Activated T-cell treated with anti-CD3 and anti-CD28 coated beads, Interleukin-2, amount 50 U/mL, for 1 hour (primary cell): Measurements from ENCODE around the gene NIPAL4.

ENCODE experiments used
- DNase-seq: peaks from one replicate; pipeline ENCODE4 v3.0.0-alpha.2; 2020

The NIPAL4 gene

DNA sequence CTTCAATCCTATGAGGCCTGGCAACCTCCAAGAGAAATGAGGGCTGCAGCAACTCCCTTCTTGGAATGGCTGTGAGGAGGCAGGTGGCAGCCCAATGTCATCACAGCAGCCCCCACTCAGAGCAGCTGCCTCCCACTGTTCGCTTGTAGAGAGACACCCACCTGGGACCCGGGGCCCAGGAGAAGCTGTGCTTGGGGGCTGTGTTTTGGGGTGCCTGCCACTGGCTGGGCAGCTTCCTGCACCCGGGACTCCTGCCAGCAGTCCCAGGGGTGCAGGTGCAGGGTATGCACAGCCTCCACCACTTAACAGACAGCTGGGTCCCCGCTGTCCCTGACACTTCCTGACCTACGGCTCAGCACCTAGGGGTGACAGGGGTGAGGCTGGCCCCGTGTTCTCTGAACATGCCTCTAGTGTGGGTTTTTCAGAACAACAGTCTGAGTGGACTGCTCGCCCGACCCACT is 26.2 kb downstream of the NIPAL4 start:
- no peak for DNase-seq

DNA sequence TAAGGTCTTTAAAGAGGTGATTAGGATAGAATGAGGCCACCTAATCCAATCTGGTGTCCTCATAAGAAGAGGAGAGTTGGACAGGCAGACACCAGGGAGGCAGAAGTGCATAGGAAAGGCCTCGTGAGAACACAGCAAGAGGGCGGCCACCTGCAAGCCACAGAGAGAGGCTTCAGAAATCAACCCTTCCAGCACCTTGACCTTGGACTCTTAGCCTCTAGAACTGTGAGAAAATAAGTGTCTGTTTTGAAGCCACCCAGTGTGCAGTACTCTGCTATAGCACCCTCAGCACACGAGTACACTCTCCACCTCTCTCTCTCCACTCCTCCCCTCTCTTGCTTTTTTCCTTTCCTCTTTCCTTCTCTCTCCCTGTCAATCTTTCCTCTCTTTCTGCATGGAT is 26.8 kb downstream of the NIPAL4 start:
- no peak for DNase-seq

DNA sequence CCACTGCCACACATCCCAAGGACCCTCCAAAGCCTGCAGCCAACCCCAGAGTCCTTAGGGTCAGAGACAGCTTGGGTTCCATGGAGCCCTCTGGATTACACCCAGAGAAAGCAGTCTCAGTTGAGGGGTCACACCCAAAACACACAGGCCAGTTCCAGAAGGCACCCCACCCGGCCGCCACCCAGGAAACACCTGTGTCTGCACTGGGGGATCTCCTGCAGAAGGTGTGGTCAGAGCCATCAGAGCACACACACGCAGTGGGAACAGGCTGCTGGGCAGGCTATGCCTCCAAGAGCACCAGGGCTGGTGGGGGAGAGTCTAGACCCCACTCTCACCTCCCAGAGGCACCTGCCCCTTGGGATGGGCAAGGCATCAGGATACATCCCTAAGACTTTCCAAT is 27.3 kb downstream of the NIPAL4 start:
- no peak for DNase-seq

DNA sequence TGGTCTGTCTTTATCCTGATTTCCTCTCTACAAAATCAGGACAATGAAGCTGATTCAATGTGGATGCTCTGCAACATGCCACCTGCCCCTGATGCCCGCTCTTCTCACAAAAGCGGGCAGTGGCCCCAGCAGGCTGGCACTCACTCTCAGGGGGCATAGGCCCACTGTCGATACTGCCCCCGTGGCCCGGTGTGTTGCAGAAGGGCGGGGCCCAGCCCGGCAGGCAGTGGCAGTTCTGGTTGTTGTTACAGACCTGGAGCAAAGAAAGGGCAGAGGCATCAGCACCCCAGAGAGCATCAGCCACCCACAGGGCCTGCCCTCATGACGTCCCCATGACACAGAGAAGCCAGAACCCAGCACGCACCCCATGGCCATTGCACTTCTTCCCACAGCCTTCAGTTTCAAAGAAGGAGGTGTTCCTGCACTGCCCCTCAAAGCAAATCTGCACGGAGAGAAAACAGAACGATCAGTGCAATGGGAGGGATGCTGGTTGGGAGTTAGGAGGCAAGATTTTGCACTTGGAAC is 31.5 kb downstream of the NIPAL4 start:
- no peak for DNase-seq

DNA sequence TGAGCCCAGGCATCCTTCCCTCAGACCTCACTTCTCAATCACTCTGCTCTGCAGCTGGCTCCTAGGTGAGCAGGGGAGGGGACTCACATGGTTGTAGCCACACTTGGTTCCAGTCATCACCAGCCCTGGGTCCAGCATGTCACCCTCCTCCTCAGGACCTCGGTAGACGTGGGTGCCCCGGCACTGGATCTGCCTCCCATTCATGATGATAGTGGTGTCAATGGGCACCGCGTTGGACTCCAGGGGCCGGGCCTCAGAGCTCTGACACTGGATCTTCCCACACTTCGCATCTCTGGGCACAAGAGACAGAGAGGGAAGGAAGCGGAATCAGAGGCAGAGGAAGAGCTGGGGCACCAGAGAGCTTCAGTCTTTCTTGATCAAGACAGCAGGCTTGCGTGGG is 32.9 kb downstream of the NIPAL4 start:
- no peak for DNase-seq

DNA sequence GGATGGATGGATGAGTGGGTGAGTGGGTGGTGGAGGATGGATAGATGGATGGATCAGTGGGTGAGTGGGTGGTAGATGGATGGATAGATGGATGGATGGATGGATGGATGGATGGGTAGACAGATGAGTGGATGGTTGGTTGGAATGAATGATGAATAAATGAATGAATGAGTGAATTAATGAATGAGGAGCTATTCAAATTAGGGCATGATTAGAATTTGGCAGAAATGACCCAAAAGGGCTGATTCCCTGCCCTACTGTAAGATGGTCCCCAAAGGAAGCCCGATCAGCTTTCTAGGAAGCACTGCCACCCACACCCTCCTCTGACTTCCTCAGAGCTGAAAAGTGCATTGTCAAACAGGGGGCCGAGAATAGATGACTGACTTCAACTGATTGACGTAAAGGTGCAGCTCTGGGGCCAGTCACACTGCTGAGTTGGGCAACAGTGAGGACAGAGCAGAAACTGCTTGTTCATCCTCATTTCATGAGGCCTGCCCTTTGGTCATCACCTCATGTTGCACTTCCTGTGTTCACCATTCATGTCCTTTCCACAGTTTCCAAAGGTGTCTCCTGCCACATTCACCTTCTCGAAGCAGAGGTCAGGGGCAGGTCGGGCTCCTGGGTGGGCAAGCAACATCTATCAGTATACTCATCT is 34.3 kb downstream of the NIPAL4 start:
- DNase-seq = no peak

DNA sequence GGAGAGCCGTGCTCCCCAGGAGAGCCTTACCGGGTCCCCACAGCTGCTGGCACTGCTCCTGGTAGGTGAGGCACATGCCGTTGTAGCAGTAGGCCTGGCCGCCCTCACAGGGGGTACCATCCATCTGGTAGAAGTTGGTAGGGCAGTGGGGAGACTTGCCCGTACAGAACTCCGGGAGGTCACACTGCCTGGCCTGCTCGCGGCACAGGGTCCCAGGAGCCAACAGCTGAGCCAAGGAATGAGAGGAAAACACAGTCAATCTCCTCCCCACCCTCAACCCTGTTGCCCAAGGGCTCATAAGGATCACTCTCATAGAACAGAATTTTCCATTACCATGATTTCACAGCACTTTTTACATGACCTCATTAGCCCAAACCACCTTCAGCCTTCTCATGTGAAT is 36.9 kb downstream of the NIPAL4 start:
- no peak for DNase-seq

DNA sequence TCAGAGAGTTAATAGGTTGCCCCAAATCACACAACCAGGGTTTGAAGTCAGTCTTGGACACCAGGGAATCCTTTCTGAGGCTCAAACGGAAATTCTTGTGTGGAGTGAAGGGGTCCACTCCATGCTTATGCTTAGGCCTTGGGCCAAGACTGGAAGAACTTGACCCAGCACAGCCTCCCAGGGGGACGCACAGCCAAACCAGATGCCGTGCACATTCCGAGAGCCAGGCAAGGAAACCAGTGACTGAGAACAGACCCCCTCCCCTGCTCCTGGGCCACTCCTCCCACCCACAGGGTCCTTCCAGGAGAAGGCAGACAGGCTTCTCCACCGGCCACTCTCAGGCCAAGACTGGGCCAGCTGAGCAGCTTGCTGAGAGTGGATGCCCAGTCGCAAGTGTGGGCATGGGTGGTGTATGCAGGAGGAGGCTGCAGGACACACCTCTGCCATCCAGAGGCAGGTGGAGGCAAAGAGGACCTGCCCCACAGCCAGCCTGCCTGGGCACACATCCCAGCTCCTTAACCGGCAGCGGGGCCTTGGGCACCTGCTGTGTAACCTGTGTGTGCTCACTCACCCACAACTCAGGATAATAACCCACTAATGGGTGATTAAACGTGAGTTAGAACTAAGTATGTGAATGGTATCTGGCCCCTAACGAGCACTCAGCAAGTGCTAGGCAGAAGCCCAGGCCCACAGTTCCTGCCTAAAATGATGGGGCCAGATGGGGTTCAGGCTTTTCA is 38.0 kb downstream of the NIPAL4 start:
- no peak for DNase-seq

DNA sequence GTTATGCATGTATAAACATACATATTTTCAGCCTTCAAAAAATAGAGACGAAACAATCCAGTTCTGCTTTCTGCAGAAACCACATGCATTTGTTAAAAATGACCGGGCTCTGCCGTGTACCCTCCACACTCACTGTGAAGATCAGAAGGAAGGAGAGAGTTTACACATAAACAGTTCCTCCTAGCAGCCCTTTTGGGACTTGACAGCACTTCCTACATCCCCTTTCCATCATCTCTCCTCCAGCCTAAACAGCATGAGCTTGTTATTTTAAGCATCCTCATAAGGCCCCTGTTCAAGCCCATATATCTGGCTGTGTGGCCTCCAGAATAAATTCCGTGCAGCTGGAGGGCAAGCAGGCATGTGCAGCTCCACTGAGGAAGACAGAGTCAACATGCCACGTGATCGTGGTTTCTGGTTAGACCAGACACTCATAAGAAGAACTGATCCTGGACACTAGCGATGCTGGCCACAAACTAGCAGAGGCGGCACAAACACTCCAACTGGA is 42.2 kb downstream of the NIPAL4 start:
- no peak for DNase-seq

DNA sequence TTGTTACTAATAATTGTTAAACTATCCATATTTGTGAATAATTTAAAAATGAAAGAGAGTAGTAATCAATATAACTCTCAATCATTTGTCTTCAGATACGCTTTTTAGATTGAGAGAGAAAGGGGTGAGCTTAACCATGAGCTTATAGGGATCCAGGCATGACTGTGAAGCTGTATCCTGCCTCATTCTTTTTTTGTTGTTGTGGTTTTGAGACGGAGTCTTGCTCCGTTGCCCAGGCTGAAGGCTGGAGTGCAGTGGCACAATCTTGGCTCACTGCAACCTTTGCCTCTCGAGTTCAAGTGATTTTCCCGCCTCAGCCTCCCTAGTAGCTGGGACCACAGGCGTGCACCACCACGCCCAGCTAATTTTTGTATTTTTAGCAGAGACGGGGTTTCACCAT is 44.0 kb downstream of the NIPAL4 start:
- no peak for DNase-seq

DNA sequence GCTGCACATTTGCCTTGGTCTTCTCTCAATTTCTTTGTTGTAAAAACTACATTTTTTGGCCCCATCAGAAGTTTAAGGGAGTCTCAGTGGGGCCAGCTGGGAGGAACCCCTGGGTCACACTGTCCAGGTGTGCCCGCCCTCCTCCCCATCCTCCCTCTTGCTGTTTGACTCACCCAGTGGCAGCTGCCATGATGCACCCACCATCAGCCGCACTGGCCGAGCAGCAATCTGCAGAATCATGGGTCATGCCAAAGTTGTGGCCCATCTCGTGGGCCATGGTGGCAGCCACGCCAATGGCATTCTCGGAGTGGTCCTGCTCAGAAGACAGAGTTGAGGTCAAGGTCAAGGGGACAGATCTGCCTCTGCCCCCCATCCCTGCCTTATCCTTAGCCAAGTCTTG is 45.5 kb downstream of the NIPAL4 start:
- DNase-seq = no peak

DNA sequence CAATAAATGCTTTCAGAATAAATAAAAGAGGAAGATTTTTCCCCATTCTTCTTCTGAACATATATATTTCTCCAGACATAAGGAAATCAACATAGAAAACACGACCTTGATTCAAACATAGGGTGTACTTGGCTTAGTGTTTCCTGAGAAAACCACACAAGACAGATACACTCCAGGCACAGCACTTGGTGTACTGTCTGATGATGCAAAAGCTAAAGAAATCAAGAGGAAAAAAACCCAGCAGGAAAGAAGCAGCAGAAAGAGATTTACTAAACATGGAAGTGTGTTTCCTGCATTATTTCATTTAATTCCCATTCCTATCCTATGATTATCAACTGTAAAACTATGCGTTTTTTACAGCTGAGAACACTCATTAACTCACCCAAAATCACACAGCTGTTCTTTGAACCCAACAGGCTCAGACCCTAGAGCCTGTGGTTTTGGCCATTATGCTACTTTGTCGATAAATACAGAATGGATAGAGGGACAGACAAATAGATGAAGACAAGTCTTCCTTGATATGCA is 46.1 kb downstream of the NIPAL4 start:
- no peak for DNase-seq

DNA sequence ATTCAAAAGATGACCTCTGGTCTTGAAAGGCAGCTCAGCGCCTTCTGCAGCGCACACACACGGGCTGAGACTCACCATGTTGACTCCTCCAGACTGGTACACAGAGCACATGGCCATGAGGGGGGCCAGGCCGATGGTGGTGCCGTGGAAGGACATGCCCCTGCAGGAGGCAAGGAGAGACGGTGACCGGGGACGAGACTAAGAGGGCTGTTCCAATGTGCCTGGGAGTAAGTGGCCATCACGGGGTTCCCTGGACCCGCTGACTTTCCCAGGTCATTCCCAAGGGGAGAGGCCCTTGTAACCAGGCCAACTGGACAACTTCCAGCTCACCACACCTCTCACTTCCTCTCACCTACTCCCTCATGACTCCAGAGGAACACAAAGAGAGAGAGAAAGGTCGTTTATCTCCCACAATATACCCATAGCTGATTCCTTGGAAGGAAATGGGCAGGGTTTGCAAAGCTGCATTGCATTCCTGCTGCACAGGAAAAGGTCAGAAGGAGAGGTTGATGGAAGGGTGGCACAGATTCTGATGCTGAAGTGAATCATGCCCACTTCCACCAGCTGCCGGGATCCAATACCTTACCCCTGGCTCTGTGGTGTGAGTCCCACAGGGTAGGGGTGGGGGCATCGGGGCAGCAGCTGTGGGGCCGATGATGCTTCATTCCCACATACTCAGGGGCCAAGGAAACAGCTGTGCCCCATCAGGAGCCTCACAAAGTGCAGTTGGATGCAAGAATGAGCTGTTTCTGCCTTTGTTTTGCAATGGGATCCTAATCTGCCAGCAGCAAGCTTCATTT is 47.2 kb downstream of the NIPAL4 start:
- DNase-seq = no peak

DNA sequence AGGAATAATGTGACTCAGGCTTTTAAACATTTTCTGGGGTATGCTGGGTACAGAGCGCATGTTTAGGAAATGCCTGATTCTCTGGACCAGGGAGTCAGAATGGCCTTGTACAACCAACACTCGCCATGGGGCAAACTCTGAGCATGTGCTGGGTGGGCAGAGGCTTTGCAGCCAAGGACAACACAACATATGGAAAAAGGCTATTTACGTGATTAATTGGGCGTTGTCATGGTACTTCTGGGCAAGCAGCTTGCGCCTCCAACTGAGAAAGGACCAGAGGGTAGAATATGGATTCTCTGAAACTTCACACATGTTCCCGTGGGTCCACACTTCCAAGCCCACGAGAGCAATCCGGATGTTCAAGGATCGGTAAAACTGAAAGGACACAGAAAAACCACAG is 49.1 kb downstream of the NIPAL4 start:
- no peak for DNase-seq

DNA sequence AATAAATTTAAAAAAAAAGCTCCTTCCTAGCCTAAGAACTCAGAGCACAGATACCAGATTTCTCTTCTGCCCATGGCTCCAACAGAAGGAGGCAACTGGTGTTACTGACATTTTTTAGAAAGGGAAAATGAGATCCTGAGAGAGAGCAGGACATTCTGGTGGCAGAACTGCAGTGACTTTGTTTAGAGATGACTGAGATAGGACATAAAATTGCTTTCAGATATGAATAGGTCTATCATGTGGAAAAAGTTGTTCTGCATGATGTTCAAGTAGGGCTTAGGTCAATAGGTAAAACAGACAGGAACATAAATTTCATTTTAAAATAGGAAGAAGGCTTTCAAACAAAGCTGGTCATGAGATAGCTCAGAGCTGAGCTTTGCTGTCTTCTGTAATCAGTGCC is 49.6 kb downstream of the NIPAL4 start:
- DNase-seq = no peak

DNA sequence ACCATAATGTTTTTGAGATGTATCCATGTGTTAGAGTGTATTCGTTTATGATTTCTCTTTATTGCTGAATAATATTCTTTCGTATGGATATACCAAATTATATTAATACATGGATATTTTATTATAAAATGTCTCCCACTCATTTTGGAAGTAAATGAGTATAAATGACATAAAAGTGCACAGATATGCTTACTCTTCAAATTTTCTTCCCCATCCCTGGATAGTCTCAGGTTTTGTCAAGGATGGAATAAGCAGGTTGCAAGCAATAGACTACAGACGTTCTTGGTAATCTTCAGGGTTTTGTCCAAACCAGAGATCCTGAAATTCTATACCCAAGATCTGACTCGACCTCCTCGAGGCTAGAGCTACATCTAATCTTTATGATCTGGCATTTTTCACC is 50.7 kb downstream of the NIPAL4 start:
- DNase-seq = no peak

DNA sequence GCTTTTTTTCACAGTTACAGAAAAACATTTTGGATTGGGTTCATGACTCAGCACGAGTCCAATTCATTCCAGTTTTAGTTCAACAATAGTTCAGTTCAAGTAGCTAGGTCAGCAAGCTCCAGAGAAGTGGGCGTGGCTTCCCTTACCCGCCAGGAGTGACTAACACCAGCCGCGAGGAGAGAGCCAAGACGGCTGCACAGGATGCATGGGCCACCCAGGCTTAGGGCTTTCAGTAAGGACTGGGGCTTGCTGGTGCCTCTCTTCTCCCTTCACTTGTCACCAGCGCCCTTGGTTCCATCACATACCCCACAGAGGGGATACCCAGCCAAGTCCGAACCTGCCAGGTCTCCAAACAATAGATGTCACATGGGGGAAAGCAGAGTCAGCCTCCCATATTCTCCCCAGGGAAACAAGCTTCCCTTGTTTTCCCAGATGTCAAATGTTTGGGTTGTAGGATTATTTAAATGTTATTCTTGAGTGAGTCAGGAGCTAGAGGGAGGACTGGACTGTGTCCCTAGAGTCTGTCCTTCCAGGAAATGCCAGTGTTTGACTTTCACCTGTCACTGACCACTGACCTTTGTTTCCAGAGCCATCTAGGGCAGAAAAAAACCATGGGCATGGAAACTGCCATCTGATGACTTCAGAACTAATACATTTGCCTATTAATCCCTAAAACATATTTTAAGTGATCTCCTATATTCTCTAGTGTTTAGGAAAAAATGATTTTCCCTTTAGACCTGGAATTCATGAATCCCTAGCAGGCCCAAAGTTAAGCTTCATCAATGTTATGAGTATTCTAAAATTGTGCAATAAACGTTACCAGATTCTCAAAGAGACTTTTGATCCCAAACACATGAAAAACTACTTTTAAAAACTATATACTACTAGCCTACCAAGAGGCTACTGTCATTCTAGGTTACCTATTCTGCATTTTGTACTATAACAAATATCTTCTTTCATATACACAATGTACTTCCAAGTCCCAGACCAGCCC is 51.9 kb downstream of the NIPAL4 start:
- DNase-seq = no peak

DNA sequence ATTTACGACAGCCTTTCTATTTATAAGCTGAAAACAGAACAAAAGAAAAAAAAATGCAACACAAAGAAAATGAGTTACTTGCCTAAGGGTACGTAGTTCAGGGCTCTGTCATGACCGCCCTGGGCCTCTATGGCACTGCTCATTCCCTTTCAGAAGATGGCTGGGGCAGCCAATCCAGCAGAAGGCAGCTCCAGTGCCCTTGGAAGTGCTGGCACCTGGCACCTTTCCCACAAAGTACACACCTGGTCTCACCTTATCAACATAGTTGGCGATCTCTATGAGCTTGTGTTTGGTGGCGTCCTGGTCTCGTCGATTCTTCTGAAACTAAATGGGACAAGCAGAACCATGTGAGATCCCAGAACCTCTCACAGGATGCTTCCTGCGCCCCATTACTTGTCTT is 53.2 kb downstream of the NIPAL4 start:
- no peak for DNase-seq

DNA sequence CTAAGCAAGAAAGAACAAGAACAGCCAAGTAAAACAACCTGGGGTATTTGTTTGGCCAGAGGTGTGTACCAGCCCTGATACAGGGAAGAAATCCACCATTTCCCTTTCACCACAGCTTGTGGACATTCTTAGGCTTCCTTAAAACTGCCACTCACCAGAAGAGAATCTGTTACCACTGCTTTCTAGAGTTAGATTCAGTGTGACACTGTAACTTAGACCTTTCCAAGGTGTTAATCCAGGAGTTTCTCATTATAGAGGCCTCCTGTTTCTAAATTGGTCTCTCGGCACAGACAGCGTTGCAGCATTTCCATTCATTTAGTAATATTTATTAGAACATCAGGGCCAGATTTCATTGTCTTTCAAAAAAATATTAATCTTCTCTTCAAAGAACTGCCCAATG is 55.0 kb downstream of the NIPAL4 start:
- no peak for DNase-seq

DNA sequence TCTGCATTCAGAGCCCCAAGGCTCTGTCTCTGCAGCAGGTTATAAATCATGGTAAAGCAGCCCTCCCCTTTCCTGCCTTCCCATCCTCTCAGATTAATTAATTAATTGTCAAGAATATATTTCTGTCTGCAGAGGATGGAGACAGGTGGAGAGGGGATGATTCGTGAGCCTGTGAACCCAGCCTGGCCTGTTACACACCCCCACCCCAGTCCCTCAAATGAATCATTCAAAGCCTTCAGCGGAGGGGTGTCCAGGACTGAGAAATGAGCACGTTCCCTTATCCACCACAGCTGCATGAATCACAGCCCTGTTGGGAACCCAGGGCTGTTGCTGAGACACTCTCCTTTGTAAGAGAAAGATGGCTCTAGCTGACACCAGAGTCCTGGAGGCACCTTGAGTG is 56.0 kb downstream of the NIPAL4 start:
- DNase-seq = no peak

DNA sequence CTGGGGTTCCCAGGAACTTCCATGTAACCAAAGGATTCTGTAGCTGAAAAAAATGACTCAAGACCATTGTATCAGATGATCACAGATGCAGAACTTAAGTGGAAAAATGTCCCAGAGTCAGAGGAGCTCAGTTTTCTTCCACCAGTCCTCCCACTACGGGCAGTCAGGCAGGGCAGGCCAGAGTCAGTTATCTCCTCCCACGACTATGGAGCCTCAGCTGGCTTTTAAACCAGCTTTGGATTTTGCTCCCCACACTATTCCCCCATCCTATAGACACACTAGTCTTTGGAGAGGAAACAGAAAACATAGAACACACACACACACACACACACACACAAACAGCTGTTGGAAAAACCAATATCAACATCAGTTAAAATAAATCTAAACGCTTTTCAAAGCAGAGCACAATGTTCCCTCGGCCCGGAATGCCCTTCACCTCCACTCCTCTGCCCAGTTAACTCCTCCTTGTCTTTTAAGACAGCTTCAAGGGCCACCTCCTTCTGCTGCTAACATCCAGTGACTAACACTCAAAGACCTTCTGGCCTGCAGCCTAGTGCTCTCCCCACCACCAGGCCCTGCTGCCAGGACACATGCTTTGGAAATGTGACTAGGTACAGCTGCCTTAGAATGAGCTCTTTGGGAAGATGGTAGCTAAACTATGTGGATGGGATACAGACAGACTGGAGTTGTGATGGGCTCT is 56.8 kb downstream of the NIPAL4 start:
- no peak for DNase-seq
